ENCODE results near the gene ARHGEF37.

Gene ARHGEF37

DNA sequence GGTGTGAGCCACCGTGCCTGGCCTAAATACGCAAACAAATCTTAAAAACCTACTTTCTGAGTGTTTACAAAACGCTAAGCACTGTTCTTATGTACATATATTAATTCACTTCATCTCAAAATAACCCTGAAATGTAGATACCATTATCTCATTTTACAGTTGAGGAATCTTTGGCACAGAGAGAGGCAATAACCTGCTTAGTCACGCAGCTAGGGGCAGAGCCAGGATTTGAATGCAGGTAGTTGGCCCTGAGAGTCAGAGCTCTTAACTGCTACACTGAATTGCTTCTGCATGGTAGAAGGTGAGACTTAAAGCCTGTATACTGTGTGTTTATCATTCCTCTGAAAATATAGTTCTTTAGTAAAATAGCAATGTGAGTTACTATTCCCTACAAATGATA, 21.9 kb downstream of the ARHGEF37 start:
- DNase-seq = no peak

DNA sequence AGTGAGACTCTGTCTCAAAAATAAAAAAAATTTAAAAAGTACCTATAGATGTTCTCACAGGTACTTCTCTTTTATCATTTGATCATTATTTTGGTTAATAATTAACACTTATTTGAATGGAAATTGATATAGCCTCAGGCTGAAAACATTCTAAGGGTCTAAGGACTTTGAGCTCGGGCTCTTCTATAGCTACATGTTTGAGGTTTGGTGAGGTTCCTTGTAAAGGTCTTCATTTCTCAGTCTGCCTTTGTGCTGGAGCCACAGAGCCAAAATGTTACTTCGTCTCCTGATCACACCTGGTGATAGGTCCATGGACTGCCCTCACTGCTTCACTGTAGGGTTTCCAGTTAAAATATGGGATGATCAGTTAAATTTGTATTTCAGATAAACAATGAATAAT, 22.6 kb downstream of the ARHGEF37 start:
- no peak for DNase-seq

DNA sequence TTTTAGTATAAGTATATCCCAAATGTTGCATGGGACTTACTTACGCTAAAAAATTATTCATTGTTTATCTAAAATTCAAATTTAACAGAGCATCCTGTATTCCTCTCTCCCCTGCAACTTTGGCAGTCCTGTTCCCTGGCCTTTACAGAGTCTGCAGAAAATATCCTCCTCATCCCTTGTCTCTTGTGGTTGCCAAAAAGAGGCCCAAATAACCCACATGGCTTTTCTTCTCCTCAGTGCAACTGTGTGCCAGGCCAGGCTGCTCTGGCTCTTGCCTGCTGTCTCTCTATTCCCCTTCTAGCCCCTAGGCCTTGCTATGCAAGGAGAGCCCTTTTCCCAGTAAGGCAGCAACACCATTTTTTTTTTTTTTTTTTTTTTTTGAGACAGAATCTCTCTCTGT, 23.0 kb downstream of the ARHGEF37 start:
- no peak for DNase-seq

DNA sequence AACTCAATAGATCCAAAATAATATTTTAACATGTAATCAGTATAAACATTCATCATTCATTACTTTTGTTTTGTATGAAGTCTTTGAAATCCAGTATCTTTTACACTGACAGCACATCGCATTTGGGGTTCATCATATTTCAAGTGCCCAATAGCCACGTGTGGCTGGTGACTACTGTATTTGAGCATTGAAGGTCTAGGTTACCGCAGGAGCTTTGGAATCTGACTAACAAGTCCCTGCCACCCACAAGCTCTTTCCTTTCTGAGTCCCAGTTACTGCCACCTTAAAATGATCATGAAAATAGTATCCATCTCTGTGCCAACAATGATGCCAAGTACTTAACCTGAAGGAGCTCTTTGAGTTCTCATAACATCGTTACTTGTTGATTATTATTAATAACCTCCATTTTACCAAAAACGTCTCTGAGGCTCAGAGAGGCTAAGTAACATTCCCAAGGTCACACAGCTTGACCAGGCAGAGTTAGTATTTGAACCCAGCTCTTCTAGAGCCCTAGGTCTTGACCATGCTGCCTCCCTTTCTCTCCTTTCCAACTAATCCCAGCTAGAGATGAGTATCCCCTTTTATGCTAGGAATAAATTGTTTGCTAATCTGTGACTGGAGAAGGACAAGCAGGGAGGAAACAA, 24.2 kb downstream of the ARHGEF37 start:
- no peak for DNase-seq

DNA sequence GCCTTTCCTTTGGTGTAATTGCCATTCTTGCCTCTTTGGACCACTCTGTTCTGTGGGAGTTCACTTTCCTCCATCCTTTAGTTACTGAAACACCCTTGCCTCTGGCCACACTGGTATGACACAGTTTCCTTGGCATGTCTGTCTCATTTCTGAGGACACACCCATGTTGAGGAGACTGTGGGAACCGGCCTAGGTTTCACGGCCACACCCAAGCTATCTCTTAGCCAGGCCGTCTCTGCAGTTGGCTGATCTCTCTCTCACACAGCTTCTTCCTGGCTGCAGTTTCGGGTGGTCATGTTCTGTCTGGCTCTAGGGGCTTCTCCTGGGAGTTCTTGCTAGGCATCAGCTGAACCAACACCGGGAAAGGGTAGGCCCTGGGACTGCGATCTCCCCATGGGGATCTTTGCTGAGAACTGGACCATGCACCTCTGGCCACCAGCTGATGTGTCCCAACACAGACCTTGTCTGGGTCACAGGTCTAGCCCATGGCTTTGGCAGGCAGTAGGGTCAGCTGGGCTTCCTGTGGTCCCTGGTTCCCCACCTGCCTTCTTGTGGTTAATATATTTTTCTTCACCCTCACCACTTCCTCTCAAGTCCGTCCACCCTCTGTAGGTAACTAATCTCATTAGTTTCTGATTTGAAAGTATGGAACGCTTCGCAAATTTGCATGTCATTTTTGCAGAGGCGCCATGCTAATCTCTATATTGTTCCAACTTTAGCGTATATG, 24.9 kb downstream of the ARHGEF37 start:
- no peak for DNase-seq

DNA sequence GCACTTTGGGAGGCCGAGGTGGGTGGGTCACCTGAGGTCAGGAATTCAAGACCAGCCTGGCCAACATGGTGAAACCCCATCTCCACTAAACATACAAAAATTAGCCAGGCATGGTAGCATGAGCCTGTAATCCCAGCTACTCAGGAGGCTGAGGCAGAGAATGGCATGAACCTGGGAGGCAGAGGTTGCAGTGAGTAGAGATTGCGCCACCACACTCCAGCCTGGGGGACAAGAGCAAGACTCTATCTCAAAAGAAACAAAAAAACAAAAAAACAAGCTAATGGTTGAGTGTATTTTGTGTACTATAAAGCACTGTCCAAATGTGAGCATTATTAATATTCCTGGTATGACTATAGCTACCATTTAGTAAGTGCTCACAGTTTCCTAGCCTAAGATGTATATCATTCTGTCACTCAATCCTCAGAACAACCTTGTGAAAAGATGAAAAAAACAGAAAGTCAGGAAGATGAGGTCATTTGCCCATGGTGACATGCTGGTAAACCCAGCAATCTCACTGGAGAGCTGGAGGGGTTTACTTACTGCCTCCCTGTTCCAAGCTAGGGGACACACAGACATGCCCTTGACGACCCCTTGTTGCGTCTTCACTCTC, 27.7 kb downstream of the ARHGEF37 start:
- no peak for DNase-seq

DNA sequence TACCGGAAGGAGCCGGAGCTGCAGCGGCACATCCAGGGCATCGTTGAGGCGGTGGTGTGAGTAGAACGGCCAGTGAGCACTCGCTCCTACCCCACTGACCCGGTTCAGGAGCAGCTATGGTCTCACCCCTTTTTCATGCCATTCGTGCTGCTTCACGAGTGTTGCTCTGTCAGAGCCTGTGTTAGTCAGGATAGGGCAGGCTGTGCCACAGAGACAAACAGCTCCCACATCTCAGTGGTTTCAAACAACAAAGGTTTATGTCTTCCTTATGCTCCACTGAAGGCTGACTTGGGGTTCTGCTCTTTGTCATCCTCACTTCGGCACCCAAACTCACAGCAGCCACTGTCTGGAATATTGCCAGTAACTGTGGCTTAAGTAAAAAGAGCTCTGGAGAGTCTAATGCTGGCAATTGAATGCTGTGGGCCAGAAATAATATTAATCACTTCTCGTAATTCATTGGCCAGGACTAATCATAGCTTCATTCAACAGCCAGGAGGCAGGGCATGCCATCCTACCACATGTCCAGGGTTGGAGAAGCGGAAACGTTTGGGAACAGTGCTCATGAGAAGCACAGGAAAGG, 28.4 kb downstream of the ARHGEF37 start:
- DNase-seq = no peak

DNA sequence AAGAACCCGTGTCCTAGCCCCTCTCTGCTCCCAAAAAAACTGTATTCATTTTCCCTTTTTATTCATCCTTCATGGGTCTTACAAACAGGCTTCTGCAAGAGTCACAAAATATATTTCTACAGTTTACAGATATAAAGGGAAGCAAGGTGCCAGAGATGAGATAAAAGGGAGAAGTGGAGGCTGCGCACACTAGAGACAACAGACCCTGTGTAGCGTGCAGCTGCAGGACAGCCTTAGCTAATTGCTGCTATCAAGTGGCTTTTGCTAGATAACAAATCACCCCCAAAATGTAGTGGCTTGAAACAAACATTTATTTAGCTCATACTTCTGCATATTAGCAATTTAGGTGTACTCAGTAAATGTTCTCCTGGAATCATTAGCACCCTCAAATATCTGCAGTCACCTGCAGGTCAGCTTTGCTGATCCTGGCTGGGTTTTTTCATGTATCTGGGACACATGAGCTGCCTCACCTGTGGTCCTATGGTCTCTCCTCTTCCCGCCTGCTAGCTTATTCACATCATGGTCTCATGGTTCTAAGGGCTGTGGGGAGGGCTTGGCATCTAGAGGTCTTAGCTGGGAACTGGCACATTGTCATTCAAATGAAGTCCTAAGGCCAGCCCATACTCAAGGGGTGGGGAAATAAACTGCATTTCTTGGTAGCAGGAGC, 29.4 kb downstream of the ARHGEF37 start:
- no peak for DNase-seq

DNA sequence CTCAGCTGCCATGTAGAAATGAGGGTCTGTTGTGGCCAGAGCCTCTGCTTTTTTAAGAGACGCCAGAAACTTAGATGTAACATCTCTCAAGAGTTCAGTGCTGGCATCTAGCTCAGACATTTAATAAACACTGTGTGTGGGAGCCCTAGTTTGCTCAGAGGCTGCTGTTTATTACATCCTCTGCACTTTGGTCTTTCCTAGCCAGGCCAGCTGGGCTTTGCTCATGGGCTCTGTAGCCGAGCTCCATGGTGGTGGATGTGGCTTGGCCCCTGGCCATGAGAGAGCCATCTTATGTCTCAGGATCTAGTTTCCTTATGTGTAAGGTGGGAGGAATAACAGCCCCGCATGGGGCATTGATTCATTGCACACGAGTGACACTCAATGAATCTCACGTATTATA, 30.0 kb downstream of the ARHGEF37 start:
- DNase-seq = no peak

DNA sequence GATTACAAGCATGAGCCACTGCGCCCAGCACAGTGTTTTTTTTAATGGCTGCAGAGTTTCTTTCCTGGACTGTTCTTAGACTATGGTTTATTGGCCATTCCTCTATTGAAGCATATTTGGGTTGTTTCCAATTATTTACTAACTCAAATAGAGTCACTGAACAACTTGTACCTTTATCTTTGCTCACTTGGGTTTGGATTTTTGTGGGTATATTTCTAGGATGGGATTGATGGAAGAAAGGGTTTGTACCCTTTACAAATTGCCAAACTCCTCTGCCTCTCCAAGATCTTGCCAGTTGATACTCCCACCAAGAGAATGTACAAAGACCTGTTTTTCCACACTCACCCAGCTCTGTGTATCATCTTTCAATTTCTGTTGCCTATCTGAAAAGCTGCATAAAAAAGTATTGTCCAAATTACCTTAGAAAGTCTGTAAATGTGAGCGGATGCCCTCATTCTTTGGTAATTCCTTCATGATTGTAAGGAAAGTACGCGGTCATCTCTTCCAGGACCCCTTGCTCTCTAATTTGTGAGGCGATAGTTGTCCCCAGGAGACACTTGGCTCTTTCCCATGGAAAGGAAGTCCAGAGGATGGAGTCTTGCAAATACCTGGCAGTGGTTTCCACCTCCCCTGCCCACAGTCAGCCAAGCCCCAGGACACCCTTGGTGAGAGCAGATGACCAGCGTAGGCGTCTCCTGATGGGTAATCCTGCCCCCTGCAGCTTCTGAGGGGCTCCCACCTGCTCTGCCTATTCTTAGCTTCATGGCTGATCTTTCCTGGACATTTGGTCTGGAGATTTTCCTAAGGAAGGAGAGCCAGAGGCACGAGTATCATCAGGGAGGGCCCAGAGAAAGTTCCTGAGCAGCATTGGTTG, 33.0 kb downstream of the ARHGEF37 start:
- no peak for DNase-seq

DNA sequence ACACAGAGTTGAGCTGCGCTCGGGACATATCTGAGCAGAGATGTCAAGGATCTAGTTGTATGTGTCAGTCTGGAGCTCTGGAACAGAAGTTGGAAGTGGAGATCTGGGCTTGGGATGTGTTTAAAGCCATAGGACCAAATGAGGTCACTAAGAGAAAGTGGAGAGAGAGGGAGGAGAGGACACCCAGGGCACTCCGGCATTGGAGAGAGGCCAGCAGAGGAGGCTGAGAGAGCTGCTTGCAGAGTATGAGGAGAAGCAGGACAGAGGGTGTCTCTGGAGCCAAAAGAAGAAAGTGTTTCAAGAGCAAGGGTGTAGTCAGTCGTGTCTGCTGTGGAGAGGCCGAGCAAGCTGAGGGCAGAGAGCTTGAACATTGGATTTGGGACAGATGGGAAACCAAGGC, 34.7 kb downstream of the ARHGEF37 start:
- DNase-seq = no peak

DNA sequence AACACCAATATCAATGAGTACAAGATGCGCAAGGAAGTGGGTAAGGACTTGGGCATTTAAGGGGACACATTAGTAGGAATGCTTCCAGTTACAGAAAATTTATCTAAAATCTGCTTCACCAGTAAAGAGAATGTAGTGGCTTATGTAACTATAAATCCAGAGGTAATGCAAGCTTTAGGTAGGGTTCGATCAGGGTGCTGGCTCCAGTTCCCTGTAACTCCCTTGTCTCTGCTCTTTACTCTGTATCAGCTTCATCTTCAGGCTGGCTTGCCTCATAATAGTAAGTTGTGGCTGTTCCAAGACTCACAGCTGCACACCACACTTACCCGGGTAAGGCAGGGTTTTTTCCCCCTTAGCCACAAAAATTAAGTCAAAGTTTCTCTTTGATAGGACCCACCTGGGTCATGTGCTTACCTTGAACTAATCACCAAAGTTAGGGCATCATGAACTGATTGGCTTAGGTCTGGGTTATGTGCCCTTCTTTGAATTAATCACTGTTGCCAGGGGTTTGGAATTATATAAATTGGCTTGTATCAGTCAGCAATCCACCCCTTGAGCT, 35.5 kb downstream of the ARHGEF37 start:
- no peak for DNase-seq

DNA sequence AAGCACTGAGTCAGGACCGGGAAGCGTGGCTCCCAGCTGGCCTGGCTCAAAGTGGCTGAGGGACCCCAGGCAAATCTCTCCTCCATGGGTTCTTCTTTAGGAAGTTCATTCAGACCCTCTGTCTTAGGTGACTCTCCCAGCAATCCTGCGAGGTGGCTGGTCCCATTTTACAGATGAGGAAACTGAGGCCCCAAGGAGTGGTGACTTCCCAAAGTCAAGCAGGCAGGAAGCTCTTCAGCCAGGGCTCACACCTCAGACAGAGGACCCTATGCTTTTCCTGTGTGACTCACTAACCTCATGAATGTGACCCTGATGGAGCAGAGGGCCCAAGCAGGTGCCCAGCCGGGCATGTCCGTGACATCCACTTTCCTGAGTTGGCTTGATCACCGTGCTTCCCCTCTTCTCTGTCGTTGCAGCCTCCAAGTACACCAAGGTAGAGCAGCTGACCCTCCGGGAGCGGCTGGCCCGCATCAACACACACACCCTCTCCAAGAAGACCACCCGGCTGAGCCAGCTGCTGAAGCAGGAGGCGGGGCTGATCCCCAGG, 36.5 kb downstream of the ARHGEF37 start:
- no peak for DNase-seq

DNA sequence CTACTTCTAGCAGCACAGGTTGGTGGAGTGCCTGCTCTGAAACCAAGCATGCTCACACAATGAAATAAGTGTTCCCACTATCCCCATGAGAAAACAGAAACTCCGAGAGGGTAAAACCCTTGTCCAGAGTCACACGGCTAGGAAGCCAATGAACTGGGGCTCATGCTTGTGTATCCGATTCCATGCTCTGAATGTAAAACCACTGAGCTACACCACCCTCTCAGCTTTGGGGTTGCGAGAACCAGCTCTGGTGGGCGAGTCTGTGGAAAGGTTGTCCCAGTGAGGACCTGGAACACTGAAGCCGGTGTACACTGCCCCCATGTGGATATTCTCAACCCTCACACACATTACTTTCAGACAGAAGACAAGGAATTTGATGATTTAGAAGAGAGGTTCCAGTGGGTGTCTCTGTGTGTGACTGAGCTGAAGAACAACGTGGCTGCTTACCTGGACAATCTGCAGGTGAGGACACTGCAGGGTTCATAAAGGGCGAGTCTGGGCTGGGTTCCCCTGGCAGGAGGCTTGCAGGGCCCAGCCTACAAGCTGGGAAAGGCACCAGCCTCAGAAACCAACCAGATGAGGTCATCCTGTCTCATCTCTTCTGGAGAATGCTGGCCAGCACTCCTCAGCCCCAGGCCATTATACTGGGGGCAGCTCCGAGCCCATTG, 37.4 kb downstream of the ARHGEF37 start:
- peak in 1 of 6 experiments; percentile 13 for DNase-seq

DNA sequence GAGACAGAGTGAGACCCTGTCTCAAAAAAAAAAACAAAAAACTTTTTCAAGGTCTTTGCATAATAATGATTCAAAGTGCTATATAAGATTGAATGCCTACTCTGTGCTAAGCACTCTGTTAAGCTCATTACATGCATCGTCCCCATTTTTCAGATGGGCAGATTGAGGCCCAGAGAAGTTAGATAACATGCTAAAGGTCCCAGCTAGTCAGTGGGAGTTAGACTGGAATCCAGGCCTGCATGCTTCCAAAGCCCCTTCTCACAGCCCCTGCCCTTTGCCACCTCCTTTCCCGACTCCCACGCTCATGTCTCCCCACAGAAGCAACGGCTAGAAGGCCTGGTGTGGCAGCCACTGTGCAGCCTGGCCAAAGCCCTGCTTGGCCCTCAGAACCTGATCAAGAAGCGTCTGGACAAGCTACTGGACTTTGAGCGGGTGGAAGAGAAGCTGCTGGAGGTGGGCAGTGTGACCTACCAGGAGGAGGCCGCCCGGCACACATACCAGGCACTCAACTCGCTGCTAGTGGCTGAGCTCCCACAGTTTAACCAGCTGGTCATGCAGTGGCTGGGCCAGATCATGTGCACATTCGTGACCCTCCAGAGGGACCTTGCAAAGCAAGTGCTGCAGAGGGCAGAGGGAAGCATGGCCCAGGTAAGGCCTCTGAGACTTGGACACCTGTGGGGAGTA, 40.3 kb downstream of the ARHGEF37 start:
- no peak for DNase-seq

DNA sequence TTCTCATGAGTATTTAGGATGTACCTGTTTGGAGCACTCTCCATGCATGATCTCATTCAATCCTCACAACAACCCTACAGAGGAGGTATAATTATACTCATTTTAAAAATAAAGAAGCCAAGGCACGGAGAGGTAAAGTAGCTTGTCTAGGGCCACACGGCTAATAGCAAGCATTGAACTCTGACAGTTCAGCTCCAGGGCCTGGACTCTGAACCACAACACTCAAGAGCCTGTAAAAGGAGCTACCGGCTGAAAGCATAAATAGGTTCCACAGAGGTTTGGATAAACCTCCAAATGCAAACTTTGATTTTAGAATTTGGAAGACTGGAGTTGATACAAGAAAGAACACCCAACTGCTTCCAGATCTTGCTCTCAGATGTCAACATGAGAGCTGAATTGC, 41.2 kb downstream of the ARHGEF37 start:
- no peak for DNase-seq

DNA sequence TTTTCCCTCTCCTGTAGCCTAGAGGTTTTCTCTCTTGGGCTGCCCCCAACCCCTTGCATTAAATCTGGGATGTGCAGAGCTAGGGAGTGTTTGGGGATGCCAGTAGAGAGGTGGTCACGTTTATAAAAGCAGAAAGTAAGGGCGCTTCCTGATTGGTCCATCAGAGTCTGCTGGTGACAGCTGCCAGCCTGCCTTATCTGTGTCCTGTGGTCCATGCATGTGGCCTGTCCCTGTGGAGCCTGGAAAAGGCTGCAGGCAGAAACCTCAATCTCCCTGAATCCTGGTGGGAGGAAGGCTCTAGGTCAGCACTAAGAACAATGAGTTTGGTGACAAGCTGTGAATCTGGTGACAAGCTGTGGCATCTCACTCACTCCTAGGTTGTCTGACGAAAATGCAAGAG, 42.2 kb downstream of the ARHGEF37 start:
- no peak for DNase-seq

DNA sequence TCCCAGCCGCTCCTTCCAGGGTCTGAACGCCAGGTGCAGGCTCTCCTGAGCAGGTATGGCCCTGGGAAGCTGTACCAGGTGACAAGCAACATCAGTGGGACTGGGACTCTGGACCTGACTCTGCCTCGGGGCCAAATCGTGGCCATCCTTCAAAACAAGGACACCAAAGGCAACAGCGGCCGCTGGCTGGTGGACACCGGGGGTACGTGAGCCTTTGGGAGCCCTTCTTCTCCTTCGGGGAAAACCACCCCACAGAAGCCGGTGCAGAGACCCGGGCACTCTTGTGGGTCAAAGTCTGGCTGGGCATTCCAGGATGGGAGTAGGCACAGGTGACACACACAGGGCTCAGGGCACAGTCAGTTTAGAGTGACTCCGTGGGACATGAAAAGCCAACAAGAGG, 45.8 kb downstream of the ARHGEF37 start:
- DNase-seq = no peak

DNA sequence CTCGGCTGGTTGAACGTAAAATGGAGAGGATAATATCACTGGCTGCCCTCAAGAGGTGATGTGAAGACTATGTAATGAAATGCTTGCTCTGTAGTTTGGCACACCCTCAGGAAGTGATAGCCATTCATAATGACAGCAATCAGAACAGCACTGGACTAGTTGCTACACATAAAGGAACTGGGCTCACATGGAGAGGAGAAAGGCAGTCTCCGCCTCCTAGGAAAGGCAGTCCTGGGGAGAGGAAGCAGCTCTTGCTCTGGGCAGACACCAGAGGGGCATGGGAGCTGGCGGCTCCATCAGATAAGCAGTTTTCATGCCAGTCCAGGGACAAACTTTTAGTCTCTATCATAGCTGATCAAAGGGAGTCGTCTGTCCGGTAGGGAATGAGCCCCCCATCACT, 46.9 kb downstream of the ARHGEF37 start:
- DNase-seq = no peak

DNA sequence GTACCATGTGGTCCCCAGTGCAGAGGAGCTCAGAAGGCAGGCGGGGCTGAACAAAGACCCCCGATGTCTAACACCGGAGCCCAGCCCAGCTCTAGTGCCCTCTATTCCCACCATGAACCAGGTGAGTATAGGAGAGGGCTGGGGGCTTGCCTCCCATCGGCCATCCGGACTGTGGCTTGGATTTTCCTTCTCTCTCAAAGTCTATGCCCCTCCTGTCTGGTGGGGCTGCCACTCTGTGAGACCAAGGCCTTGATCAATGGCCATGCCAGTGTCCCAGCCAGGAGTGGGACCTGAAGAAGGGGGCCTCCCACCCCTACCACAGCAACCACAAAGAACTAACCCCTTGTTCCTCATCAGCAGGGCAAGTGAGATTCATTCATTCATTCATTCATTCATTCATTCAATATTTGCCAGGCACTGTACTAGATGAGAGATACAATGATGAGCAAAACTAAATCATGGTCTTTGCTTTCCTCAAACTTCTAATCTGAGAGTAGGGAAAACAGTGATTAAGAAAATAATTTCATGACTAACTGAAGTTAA, 47.6 kb downstream of the ARHGEF37 start:
- DNase-seq = no peak

Data from stimulated activated naive CD4-positive, alpha-beta T cell (primary cell).